GM12891 (cell line): ENCODE results near the gene MPZL1.

Experiments
- POLR2AphosphoS5 ChIP-seq: IDR thresholded peaks from 2 replicates; pipeline ENCODE4 v1.6.1; 2011; ENCODE audit warnings: low read depth, low read length, control low read depth
- SPI1 ChIP-seq: IDR thresholded peaks from 2 replicates; pipeline ENCODE4 v1.6.1; 2011; ENCODE audit warnings: low read depth, low read length, control low read depth

DNA sequence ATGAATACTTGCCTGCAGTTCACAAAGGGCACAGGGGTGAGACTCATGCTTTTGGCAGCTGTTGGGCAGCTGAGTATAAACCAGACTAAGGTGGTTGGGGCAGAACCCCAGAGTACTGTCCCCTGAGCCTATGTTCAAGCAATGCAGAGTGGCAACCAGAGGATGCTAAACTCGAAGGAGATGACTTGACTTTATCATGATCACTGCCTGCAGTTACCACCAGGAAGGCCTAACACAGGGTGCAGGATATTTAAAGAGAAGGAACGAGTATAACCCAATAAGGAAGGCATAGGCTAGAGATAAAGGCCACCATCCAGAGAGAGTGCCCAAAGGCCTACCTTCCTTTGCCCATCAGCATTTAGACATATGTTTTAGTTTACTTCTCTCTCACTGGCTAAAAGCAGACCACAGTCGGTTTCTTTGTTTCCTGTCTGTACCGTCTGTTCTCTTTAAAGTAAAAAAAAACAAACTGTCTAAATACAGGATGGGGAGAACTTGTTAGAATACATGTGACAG lies 83.3 kb downstream of the MPZL1 start:
- TF ChIP-seq POLR2AphosphoS5 = no peak
- no peak for TF ChIP-seq SPI1
